HG02571 (cell line): Measurements from ENCODE around the gene ZNF276.
A peak's percentile ranks its signal among the peaks of the same experiment; 100 is the strongest.
"Not testable (repeated sequence)": the region's sequence is repeated elsewhere in the genome, so short reads cannot be mapped to it uniquely, and the experiment has no call there.

Experiments used
- ATAC-seq: cut with Tn5 transposase; IDR thresholded peaks from one replicate; pipeline ENCODE4 v1.9.1; 2021; ENCODE audit warnings: mild to moderate bottlenecking, moderate library complexity; ENCODE audit not compliant: unreplicated experiment

ZNF276 gene

GRCh38 chr16:89695875-89696669, 25.3 kb upstream of the ZNF276 start:
- no peak for ATAC-seq

DNA sequence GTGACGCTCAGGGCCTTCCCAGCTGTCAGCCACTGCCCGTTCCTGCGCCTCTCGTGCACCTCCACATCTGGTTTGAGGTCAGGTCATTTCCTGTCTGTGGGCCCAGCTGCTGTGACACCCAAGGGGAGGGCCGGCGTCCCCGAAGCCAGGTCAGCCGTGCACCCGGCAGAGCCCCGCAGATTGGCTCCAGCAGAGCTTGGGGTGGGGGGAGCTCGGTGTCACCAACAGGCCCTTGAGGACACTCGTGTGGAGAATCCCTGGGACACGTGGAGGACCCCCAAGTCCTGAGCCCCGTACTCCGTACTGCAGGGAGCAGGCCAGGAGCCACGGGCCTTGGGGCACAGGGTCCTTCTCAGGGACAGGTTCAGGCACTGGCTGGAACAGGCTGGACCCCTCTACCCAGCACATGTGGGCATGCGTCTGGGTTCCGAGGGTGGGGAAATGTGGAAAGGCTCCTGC, 24.6 kb upstream of the ZNF276 start:
- ATAC-seq = no peak

- ATAC-seq = no peak
Measured at GRCh38 chr16:89697161-89697615, 24.1 kb upstream of the ZNF276 start.

- ATAC-seq = no peak
Measured at GRCh38 chr16:89697616-89698331, 23.6 kb upstream of the ZNF276 start.

- ATAC-seq = not testable (repeated sequence)
Measured at GRCh38 chr16:89698717-89699116, 22.6 kb upstream of the ZNF276 start.

DNA sequence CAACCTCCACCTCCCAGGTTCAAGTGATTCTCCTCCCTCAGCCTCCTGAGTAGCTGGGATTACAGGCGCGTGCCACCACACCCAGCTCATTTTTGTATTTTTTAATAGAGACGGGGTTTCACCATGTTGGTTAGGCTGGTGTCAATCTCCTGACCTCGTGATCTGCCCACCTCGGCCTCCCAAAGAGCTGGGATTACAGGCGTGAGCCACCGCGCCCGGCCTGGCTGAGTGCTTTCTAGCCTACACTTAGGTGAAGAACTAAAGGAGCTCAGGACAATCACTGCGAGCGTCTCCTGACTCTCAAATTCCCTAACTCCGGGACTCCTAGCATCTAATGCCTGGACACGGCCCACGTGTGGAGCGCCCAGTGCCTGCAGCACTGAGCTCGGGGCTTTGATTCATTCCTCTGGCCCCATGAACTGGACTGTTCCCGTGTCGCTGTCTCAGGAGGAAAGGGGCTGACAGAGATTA, 21.7 kb upstream of the ZNF276 start:
- not testable (repeated sequence) for ATAC-seq

DNA sequence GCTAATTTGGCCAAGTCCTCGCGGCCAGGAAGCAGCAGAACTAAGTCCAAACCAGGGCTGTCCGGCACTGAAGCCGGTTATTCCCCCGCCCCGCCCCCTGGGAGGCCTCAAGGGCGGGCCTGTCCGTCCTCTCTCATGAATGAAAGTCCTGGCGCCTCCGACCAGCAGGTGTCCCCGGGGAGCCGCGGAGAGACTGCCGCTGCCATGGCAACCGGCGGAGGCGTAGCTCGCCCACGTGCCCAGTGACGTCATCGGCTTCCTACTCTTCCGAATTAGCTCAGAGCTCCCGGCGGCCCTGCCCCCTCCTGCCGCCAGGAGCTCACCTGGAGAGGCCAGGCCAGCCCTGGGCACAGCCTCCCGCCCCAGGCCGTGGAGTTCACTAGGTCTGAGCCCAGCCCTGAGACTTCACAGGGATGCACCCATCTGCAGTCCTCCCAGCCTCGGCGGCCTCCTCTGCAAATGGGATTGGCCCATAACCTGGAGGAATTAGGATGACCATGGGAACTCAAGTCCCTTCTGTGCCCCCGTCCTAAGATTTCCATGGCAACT, 21.2 kb upstream of the ZNF276 start:
- ATAC-seq = peak; percentile 43

- ATAC-seq = no peak
Measured at GRCh38 chr16:89700649-89701424, 20.5 kb upstream of the ZNF276 start.

DNA sequence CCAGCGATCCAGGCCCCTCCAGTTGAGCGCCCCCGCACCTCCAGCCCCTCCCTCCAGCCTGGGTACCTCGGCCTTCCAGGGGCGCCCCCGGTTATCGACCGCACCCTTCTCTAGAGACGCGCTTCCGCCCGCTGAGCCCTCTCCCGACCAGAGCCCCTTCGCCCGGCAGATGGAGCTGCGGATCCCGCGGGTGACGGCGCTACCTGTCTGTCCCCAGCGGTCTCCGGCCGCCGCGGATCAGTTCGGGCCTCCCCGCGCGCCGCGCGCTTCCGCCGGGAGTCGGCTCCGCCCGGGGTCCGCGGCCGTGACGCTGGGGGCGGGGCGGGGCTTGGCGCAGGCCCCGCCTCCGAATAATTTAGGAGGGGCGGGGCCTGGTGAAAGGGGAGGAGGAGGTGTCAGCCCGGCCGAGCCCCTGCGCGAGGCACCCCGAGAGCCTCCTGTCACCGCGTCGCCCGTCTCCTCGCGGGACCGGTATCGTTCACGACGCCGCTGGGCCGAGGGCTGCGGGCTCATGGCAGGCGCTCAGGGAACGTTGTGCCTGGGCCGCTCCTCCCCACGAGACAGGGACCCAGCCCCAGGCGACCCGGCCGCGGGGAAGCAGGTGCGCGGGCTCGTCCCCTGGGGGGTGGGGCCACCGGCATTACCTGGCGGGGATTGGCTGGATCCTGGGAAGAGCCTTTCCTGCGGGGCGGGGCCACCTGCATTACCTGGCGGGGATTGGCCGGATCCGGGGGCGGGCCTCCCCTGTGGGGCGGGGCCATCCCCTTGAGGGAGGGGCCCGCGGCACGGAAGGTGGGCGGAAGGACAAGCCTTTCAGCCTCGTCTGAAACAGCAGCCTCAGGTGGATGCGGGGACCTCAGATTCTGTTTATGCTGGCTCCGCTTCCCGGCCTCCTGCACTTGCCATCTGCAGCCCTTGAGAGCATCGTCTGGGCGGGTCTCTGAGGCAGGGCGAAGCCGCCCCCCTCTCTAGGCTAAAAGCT, 19.6 kb upstream of the ZNF276 start, which contains the start of gene SPATA2L:
Gene SPATA2L (minus strand): TSS at position 281 of the 982 bp plus-strand sequence. CDS start 473 bp downstream, outside the sequence.
- ATAC-seq = peak; percentile 49

- no peak for ATAC-seq
Measured at GRCh38 chr16:89704281-89704680, 17.1 kb upstream of the ZNF276 start.

GRCh38 chr16:89705006-89705405, 16.3 kb upstream of the ZNF276 start:
- ATAC-seq = no peak

GRCh38 chr16:89706518-89707260, 14.6 kb upstream of the ZNF276 start:
- no peak for ATAC-seq

GRCh38 chr16:89707695-89708094, 13.6 kb upstream of the ZNF276 start:
- no peak for ATAC-seq

GRCh38 chr16:89708481-89708931, 12.8 kb upstream of the ZNF276 start:
- no peak for ATAC-seq

- no peak for ATAC-seq
Measured at GRCh38 chr16:89709166-89709565, 12.2 kb upstream of the ZNF276 start.

DNA sequence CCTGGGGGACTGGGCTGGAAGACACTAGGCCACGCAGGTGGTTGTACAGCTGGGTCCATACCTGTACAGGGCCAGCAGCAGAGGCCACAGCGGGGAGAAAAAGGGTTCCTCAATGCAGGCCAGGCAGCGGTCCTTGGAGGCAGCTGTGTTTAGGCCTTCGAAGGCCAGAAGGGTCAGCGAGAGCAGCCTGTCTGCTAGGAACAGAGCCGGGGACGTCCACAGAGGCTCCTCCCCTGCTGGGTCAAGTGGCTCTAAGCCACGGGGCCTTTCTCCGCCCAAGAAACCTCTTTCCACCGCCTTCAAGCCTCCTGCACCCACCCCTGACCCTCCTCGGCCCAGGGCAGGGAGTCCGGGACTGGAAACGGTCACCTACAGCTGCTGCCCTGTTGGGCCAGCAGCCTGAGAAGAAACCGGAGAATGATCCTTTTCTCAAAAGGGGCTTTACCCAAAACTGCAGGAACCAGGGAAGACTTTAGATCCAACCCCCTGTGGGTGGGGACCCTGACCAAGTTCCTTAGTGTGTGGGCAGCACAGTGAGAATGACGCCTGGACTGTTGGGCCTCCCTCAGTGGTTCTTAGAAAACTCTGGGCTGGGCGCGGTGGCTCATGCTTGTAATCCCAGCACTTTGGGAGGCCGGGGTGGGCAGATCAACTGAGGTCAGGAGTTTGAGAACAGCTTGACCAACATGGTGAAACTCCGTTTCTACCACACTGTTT, 11.5 kb upstream of the ZNF276 start:
- ATAC-seq = no peak

DNA sequence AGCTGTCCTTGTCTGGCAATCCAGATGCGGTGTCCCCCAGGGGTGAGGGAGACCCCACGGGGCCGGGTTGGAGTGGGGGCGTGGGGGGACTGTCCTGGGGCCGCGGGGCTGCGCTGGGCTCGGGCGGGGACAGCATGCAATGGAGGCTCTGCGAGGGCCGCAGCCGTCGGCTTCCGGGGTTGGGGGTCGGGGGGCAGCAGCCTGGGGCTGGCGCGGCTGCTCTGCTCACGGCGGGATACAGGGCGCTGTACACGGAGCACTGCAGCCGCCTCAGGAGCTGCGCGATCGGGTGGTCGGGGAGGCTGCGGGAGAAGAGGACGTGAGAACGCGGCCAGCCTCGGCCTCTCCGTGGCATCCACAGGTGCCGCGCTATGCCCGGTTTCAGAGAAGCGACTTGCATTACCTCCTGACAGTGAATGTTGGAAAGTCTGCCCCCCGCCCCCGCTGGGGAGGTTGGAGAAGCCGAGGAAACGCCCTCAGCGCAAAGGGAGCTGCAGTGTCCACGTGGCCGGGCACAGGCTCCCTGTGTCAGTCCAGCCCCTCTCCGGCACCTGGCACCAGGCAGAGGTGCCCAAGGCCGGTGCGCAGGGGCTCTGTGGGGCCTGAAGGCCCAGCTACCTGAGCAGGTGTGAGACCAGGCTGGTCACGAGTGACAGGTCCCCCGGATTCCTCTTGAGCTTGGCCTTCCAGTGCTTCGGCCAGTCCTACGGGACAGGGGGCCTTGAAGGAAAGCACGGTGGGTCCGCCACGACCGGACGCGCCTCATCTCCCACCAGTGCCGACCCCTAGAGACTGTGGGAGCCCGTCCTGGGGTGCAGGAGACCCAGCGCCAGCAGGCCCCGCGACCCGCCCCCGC, 10.4 kb upstream of the ZNF276 start:
- no peak for ATAC-seq
